GM18867 (cell line): ENCODE results near the gene GRIK1.
"Not testable (repeated sequence)": the region's sequence is repeated elsewhere in the genome, so short reads cannot be mapped to it uniquely, and the experiment has no call there.

ENCODE experiments used
- ATAC-seq: cut with Tn5 transposase; IDR thresholded peaks from one replicate; pipeline ENCODE4 v1.9.1; 2021; ENCODE audit warnings: mild to moderate bottlenecking, moderate library complexity; ENCODE audit not compliant: unreplicated experiment

GRIK1 gene

GRCh38 chr21:29939924-29940275, at the start of gene GRIK1:
TSS of gene GRIK1 (minus strand) at chr21:29939996.
- ATAC-seq: no peak

DNA sequence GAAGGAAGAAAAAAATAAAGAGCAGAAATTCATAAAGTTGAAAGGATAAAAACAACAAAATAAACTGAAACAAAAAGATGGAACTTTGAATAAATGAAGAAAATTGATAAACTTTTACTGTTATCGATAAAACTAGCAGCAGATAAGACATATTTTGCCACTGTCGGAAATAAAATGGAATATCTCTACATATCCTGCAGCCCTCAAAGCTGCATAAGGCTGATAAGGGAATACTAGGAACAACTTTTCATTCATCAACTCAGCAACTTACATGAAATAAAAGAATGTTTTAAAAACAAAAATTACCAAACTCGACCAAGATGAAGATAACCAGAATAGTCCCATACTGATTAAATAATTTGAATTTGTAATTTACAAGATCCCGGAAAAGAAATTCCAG, 48.0 kb upstream of the GRIK1 start:
- no peak for ATAC-seq

- no peak for ATAC-seq
Observed at GRCh38 chr21:29985866-29986265, 46.1 kb upstream of the GRIK1 start.

DNA sequence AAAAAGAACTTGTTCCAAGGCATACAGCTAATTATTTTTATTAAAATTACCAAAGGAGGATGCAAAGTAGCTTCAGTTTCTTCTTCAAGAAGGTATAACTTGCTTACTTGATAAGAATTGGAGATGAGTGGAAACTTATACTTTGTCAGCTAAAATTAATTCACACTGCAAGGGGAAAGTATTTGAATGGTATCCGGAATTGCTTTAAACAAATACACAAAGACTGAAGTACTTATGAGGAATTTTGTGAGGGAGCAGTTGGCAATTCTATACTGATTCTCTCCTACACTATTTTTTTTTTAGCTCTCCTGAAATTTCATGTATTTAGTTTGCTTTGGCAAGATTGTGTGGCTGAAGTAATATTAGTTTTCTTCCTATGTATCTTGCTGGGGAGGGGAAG, 39.2 kb upstream of the GRIK1 start:
- no peak for ATAC-seq

GRCh38 chr21:29975776-29976175, 36.0 kb upstream of the GRIK1 start:
- no peak for ATAC-seq

DNA sequence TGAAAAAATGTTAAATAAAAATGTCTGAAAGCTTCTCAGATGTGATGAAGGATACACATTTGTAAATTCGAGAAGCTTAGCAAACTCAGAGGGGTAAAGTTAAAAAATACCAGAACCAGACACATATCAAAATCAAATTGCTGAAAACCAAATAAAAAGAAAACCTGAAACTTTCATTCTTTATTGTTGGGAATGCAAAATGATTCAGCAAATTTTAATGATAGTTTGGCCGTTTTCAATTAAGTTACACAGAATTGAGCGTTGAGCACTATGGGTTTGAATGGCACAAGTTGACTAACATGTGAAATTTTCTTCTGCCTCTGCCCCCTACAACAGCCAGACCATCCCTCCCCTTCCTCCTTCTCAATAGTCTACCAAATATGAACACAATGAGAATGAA, 33.5 kb upstream of the GRIK1 start:
- ATAC-seq: no peak

- ATAC-seq: no peak
Observed at GRCh38 chr21:29961291-29962027, 21.7 kb upstream of the GRIK1 start.

DNA sequence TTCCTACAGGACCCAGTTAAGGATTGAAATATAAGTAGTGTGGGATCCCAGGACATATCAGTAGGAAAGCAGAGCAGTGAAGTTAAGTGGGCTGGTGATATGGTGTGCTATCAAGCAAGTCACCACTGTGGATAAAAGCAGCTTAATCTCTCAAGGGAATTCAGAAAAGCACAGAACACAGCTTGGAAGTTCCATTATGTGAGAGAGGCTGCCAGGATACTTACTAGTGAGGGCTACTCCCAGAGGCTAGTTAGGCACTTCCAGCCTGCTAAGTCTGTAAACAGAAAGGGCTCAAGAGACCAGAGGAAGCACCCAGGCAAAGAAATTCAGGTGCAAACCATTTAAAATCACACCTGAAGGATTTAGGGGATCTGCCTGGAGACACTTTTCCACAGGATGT, 18.8 kb upstream of the GRIK1 start:
- ATAC-seq: no peak

DNA sequence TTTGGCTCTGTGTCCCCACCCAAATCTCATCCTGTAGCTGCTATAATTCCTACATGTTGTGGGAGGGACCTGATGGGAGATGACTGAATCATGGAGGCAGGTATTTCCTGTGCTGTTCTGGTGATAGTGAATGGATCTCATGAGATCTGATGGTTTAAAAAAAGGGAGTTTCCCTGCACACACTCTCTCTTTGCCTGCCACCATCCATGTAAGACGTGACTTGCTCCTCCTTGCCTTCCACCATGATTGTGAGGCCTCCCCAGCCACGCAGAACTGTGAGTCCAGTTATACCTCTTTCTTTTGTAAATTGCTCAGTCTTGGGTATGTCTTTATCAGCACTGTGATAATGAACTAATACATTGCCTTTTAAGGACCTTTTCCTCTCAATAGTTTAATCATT, 18.2 kb upstream of the GRIK1 start:
- ATAC-seq: not testable (repeated sequence)

DNA sequence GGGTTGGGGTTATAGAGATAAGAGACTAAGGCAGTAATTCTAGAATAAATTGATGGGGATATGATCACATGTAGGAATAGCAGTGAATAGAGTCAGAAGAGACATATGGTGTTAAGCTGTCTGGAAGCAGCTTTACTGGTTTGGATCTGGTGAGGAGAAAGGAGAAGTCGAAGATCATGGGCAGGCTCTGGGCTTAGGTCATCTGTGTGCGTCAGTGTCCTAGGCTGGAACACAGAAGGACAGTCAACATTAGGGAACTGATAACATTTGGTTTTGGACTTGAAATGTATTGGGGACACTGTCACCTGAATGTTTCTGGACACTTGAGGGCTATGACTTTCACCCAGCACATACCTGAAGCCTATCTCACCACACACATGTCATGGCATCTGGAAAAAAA, 13.9 kb upstream of the GRIK1 start:
- ATAC-seq: no peak

DNA sequence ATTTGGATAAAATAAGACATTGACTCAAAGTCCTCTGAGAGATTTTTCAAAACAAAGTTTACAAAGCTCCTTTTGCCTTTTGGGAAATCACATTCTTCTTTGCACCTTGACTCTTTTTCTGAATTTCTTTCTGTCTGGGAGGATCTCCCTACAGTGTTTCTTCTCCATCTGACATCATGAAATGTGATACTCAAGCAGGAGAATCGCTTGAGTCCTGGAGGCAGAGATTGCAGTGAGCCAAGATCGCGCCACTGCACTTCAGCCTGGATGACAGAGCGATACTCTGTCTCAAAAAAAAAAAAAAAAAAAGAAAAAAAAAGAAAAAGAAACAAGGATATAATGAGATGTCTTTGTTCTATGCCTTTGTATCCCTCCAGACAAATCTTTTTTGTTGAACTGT, 13.3 kb upstream of the GRIK1 start:
- no peak for ATAC-seq

DNA sequence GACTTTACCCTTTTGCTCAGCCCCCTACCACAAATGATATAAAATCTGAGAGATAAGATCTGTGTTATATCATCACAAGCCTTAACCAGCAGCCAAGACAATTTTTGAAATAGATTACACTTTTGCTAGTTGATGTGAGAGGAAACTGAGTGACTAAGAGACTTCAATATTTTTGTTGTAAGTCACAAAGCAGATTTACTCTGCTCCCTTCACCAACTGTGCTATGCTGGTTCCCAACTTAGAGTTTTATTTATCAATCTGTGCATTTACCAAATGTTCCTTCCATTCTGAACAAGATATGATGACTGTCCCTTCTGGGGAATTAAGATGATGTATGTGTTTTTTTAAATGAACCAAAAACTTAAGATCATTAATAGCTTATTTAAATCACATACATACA, 12.1 kb upstream of the GRIK1 start:
- ATAC-seq: no peak

DNA sequence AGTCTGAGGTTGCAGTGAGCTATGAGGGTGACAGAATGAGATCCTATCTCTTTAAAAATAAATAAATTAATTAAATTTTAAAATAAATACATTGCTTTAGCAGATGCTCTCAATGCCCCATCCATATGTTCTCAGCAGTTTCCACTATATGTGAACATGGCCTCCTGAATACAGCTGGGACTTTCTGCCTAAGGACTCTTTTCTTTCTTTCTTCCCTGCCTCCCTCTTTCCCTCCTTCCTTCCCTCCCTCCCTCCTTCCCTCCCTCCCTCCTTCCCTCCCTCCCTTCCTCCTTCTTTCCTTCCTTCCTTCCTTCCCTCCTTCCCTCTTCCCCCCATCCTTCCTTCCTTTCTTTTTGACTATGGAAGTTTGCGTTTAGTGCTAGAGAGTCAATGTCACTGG, 10.2 kb upstream of the GRIK1 start:
- no peak for ATAC-seq

GRCh38 chr21:29947119-29947518, 7.3 kb upstream of the GRIK1 start:
- ATAC-seq: no peak

DNA sequence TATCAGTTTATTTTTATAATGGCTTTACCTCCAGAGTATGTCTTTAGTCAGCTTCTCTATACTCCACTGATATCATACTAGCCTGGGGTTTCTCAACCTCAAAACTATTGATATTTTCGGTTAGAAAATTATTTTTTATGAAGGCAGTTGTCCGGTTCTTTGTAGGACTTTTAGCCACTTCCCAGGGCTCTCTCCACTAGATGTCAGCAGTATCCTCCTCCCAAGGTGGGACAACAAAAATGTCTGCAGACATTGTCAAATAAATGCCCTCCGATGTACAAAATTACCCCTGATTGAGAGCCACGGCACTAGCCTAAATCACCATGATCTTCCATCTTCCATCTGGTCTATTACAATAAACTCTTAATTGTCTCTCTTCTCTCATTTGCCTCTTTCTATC, 4.1 kb upstream of the GRIK1 start:
- no peak for ATAC-seq

DNA sequence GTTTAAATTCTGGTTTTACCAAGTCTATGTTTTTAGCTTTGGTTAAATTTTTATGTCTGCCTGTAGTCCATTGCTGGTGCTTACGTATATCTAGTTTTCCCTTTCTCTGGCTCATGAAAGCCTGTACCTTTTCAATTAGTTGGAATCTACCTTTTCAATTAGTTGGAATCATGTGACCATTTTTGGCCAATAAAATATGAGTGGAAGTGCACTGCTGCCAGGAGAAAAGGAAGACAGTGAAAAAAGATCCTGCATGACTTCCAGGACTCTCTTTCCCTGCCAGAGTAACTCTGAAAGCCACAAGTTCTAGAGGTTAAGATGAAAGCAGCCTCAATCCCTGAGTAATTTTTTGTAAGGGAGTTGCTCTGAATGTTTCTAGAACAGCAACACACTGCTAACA, 2.2 kb upstream of the GRIK1 start:
- ATAC-seq: no peak

- no peak for ATAC-seq
Observed at GRCh38 chr21:29940991-29941390, 1.2 kb upstream of the GRIK1 start.

DNA sequence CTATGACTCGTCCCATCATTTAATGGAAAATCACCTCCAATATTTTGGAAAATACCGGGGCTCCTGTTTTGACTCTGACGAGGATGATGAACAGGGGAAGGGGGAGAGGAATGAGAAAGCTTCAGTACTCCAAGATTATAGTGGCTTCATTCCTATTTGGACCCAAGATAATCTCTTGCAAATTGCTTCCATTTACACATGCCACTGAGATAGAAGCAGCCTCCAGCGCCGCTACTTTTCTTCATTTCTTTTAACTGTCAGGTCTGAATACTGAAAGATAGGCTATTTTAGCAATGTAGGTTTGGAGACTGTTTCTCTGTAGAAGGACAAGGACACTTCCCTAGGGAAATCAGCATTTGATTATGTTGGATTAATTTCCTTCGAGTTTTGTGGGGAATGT, 565 bp upstream of the GRIK1 start:
- ATAC-seq: no peak

GRCh38 chr21:29939104-29939923, 482 bp downstream of the GRIK1 start:
- ATAC-seq: no peak

DNA sequence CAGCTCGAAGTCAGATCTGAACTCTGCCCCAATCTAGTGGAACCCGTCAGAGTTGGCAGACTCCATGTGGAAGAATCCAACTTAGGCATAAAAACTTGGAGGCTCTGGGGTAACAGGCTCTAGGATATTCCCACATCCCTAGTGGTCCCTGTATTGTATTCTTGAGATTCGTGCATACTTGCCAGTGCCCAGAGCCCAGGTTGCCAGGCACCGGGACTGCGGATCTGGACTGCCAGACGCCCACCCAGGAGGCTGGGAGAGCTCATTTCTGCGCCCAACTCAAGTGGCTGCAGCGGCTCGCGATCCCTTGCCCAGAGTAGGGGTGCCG, 1.1 kb downstream of the GRIK1 start:
- no peak for ATAC-seq

DNA sequence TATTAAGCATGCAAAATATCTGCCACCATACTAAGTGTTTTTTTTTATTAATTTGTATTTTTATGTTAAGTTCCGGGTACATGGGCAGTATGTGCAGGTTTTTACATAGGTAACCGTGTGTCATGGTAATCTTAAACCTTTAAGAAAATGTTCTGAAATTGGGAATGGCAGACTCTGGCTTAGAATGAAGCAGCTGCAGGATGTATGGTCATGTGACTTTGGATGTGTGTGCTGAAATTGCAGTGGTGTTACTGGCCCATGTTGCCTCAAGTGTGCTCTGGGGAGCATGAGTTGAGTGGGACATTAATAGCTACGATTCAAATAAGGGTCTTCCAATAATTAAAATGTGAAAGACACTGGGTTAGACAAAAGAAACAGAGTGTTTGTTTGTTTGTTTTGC, 6.7 kb downstream of the GRIK1 start:
- ATAC-seq: no peak

GRCh38 chr21:29928537-29928936, 11.3 kb downstream of the GRIK1 start:
- ATAC-seq: no peak

DNA sequence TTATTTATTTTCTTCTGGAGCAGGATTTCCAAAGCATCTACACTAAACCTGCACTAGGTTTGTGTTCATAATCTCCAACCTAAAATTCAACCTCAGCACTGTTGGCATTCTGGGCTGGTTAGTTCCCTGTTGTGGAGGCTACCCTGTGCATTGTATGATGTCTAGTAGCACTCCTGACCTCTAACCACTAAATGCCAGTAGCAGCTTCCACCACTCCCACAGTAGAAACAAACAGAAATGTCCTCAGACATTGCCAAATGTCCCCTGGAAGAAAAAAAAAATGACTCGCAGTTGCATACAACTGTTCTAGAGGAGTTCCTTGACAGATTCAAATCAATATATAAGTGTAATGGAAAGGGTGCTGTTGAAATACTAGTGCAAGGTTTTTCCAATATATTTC, 18.9 kb downstream of the GRIK1 start:
- no peak for ATAC-seq
